RWPE1 (cell line): Measurements from ENCODE around the gene FOXD2.

Source experiments
- CTCF ChIA-PET: fragments of 350-600 bp; sonication (Branson Sonifier 250); formaldehyde crosslinking; extraction: SDS; loops from one replicate; lab custom pipeline; 2021; lab: Yijun Ruan, JAX
- POLR2A ChIA-PET: fragments of 400-600 bp; formaldehyde crosslinking; extraction: SDS; loops from one replicate; lab custom pipeline; 2020; ENCODE audit warnings: antibody characterized with exemption; ENCODE audit not compliant: low non-redundant PET; lab: Yijun Ruan, JAX
- DNase-seq: peaks from one replicate; pipeline ENCODE4 v3.0.0; 2012; ENCODE audit warnings: low spot score
- H3K27ac ChIP-seq: fragments of 450-650 bp; 2 replicates; pipeline ENCODE4 v1.5.1; 2017
- TF ChIP-seq, protein P1 (sequence below): fragments of 450-650 bp; conservative IDR thresholded peaks from 2 replicates; pipeline ENCODE4 v1.5.1; 2017; ENCODE audit warnings: low read depth, mild to moderate bottlenecking

The FOXD2 gene

DNA sequence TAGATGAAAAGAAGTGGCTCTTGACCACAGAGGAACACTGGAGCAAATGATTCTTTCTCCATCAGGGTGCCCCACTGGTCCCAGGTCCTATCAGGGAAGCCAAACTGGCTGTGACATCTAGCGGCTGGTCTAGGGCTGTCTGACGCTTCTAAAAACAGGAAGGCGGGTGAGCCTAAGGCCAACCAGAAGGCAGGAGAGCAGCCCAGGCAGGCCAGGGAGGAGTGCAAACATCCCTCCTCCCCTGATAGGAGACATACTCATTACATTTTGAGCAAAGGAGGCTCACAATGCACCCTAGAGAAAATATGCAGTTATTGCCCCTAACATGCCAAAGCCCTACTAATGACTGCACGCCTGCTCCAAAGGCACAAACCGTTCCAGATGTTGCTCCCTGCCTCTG lies 32.1 kb upstream of the FOXD2 start:
- TF ChIP-seq, protein P1, sequence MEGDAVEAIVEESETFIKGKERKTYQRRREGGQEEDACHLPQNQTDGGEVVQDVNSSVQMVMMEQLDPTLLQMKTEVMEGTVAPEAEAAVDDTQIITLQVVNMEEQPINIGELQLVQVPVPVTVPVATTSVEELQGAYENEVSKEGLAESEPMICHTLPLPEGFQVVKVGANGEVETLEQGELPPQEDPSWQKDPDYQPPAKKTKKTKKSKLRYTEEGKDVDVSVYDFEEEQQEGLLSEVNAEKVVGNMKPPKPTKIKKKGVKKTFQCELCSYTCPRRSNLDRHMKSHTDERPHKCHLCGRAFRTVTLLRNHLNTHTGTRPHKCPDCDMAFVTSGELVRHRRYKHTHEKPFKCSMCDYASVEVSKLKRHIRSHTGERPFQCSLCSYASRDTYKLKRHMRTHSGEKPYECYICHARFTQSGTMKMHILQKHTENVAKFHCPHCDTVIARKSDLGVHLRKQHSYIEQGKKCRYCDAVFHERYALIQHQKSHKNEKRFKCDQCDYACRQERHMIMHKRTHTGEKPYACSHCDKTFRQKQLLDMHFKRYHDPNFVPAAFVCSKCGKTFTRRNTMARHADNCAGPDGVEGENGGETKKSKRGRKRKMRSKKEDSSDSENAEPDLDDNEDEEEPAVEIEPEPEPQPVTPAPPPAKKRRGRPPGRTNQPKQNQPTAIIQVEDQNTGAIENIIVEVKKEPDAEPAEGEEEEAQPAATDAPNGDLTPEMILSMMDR, result no peak
- POLR2A ChIA-PET, result no interaction called here
- CTCF ChIA-PET, result no interaction called here

GRCh38 chr1:47406966-47407365 lies 30.9 kb upstream of the FOXD2 start:
- TF ChIP-seq, protein P1, result no peak
- ChIA-PET POLR2A (no interaction called here), CTCF (no interaction called here)

More for the DNA sequence above, 32.1 kb upstream of the FOXD2 start:
- no peak overlapping the region for H3K27ac ChIP-seq
- no peak for DNase-seq

GRCh38 chr1:47407481-47407880 lies 30.4 kb upstream of the FOXD2 start:
- POLR2A ChIA-PET, result interaction anchor here (0.6 kb wide), 1 partner anchor 13 kb away, joined by 6 read pairs; no protein-coding TSS in a partner anchor
- CTCF ChIA-PET, result no interaction called here
- no peak for DNase-seq
- TF ChIP-seq, protein P1, result no peak
- no peak overlapping the region for H3K27ac ChIP-seq

More at GRCh38 chr1:47406966-47407365, 30.9 kb upstream of the FOXD2 start:
- no peak overlapping the region for H3K27ac ChIP-seq
- DNase-seq, result no peak

GRCh38 chr1:47409311-47410067 lies 28.4 kb upstream of the FOXD2 start:
- TF ChIP-seq, protein P1, result no peak
- no peak overlapping the region for H3K27ac ChIP-seq
- CTCF ChIA-PET, result interaction anchor here (0.7 to 1.6 kb wide), 3 partner anchors 21 to 301 kb away, joined by 3 to 8 read pairs (median 4); no protein-coding TSS in a partner anchor

DNA sequence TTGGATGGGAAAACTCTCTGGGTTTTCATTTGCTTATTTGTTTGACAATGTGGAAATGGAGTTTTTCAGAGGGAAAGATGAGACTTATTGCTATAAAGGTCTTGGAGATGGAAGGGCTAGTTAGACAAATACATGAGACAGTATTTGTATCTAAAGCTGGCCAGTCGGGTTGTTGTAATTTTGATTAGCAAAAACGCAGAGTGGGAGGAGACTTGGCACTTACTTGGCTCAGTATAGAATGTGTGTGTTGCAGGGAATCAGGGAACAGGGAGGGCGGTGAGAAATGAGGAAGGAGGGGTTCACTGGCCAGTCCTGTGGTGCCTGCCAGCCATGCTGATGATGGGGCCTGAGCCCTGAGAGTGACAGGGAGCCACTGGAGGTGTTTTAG lies 27.8 kb upstream of the FOXD2 start:
- no peak for DNase-seq
- TF ChIP-seq, protein P1, result no peak
- ChIA-PET CTCF (interaction anchor here (1.0 kb wide), 1 partner anchor 300 kb away, joined by 3 read pairs; no protein-coding TSS in a partner anchor), POLR2A (no interaction called here)
- H3K27ac ChIP-seq, result no peak overlapping the region

More at GRCh38 chr1:47409311-47410067, 28.4 kb upstream of the FOXD2 start:
- DNase-seq, result peak; percentile 84
- POLR2A ChIA-PET, result no interaction called here

- DNase-seq, result no peak
- no peak overlapping the region for H3K27ac ChIP-seq
- TF ChIP-seq, protein P1, result no peak
- CTCF ChIA-PET, result no interaction called here
- POLR2A ChIA-PET, result no interaction called here
Observed at GRCh38 chr1:47411436-47411835, 26.4 kb upstream of the FOXD2 start.
